ENCODE data around the gene CGB3.
"Not testable (repeated sequence)": the region's sequence is repeated elsewhere in the genome, so short reads cannot be mapped to it uniquely, and the experiment has no call there.

GRCh38 chr19:49024233-49024632 is at the start of gene CGB3:
- not testable (repeated sequence) for TF ChIP-seq POLR2AphosphoS5 (IDR thresholded peaks at IDR 0.05; ENCODE audit: low read depth, low read length); TAF1 (IDR thresholded peaks at IDR 0.05; ENCODE audit: borderline replicate concordance, insufficient read depth, low read length); SIN3A (IDR thresholded peaks at IDR 0.05; ENCODE audit: borderline replicate concordance, insufficient read depth, low read length)

All from PFSK-1 (cell line).